K562 (cell line): ENCODE measurements around the gene PFN3. TPM values are rescaled to one million over a fixed set of nuclear protein-coding genes. Genes with fewer than 3 reads are reported as not detected.

ENCODE experiments used
- KLF10 ChIP-seq: fragments of 250-450 bp; sonication (Bioruptor Pico); IDR thresholded peaks from 2 replicates; pipeline ENCODE4 v1.6.1; 2021; ENCODE audit warnings: matching md5 sums
- NEUROD1 ChIP-seq: fragments of 150-350 bp; IDR thresholded peaks from 2 replicates; pipeline ENCODE4 v1.6.1; 2014; ENCODE audit warnings: borderline replicate concordance, low read length, low read depth; ENCODE audit not compliant: partially characterized antibody
- NFIX ChIP-seq: fragments of 250-450 bp; sonication (Bioruptor Pico); IDR thresholded peaks from 2 replicates; pipeline ENCODE4 v1.4.0; 2020; ENCODE audit warnings: low read depth, mild to moderate bottlenecking, moderate library complexity
- RBM34 ChIP-seq: fragments of 200-400 bp; formaldehyde crosslinking; IDR thresholded peaks from 2 replicates; pipeline ENCODE4 v1.6.1; 2018; ENCODE audit warnings: low read length, borderline replicate concordance; ENCODE audit not compliant: insufficient read depth
- SLC30A9 ChIP-seq: fragments of 250-450 bp; sonication (Bioruptor Pico); IDR thresholded peaks from 2 replicates; pipeline ENCODE4 v1.8.0; 2022; ENCODE audit warnings: mild to moderate bottlenecking, moderate library complexity
- SMAD4 ChIP-seq: fragments of 250-450 bp; sonication (Bioruptor Pico); conservative IDR thresholded peaks from 2 replicates; pipeline ENCODE4 v1.8.0; 2021; ENCODE audit warnings: inconsistent platforms, mild to moderate bottlenecking, moderate library complexity
- ZNF197 ChIP-seq: fragments of 200-800 bp; sonication (Bioruptor generic); IDR thresholded peaks from 2 replicates; pipeline ENCODE4 v1.6.1; 2016; ENCODE audit warnings: low read depth, missing genetic modification characterization, missing compliant biosample characterization
- ZNF239 ChIP-seq: fragments of 250-450 bp; sonication (Bioruptor Pico); IDR thresholded peaks from 2 replicates; pipeline ENCODE4 v1.4.0; 2020; ENCODE audit warnings: mild to moderate bottlenecking
- ZNF263 ChIP-seq: sonication (generic); formaldehyde crosslinking; IDR thresholded peaks from 2 replicates; pipeline ENCODE4 v1.8.0; 2022; ENCODE audit warnings: mild to moderate bottlenecking, missing genetic modification reagents, borderline replicate concordance
- ZNF274 ChIP-seq: IDR thresholded peaks from 2 replicates; pipeline ENCODE4 v1.6.1; 2011; ENCODE audit warnings: low read depth, mild to moderate bottlenecking, low read length, moderate library complexity, borderline replicate concordance
- ZNF79 ChIP-seq: fragments of 250-450 bp; sonication (Bioruptor Pico); IDR thresholded peaks from 2 replicates; pipeline ENCODE4 v1.4.0; 2020; ENCODE audit warnings: low read depth, mild to moderate bottlenecking, moderate library complexity
- ZSCAN29 ChIP-seq: fragments of 450-650 bp; IDR thresholded peaks from 2 replicates; pipeline ENCODE4 v1.6.1; 2017
- polyA plus RNA-seq, 8 experiments: library from polyadenylated mRNA; depleted of rRNA in 4 of 8; stranded (reverse) in 5 of 8; unstranded in 3 of 8; fragments of >200 nt; fragmentation: Nextera tagmentation in 2 of 8; fragmentation: Illumina TruSeq in 1 of 8; extraction: Ambion mirVana in 2 of 8; extraction: Trizol in 1 of 8; gene quantifications; 2 replicates each; pipeline versions ENCODE4 v1.2.1 to v1.2.3, GENCODE V29; 2011 to 2014; ENCODE audit warnings: inconsistent platforms in 1 of 8, missing spikeins in 1 of 8
- total RNA-seq, 7 experiments: library from RNA; depleted of rRNA in 6 of 7; stranded (reverse); fragments of >200 nt in 6 of 7; fragmentation: Illumina TruSeq in 2 of 7; extraction: Trizol in 2 of 7; gene quantifications; 2 replicates each; pipeline versions ENCODE4 v1.2.1 to v1.2.3, GENCODE V29; 2011 to 2021; ENCODE audit warnings: low replicate concordance in 1 of 7
- TF ChIP-seq, protein P1 (sequence below): fragments of 450-650 bp; IDR thresholded peaks from 2 replicates; pipeline ENCODE4 v1.6.1; 2016; ENCODE audit warnings: low read depth
- TF ChIP-seq, protein P2 (sequence below), 2 experiments: fragments of 450-650 bp in 1 of 2; sonication (generic) in 1 of 2; formaldehyde crosslinking in 1 of 2; IDR thresholded peaks in 1 of 2; conservative IDR thresholded peaks in 1 of 2; 2 replicates each; pipeline versions ENCODE4 v1.6.1 to v1.8.1; 2016 to 2023; ENCODE audit warnings: mild to moderate bottlenecking in 2 of 2, moderate library complexity in 2 of 2, inconsistent platforms in 1 of 2, missing genetic modification reagents in 1 of 2

The PFN3 gene
- total and polyA plus RNA-seq, 9 of the 15 experiments (the other 6 are each of a cell fraction or from before 2014, with no cell fraction given): not detected

DNA sequence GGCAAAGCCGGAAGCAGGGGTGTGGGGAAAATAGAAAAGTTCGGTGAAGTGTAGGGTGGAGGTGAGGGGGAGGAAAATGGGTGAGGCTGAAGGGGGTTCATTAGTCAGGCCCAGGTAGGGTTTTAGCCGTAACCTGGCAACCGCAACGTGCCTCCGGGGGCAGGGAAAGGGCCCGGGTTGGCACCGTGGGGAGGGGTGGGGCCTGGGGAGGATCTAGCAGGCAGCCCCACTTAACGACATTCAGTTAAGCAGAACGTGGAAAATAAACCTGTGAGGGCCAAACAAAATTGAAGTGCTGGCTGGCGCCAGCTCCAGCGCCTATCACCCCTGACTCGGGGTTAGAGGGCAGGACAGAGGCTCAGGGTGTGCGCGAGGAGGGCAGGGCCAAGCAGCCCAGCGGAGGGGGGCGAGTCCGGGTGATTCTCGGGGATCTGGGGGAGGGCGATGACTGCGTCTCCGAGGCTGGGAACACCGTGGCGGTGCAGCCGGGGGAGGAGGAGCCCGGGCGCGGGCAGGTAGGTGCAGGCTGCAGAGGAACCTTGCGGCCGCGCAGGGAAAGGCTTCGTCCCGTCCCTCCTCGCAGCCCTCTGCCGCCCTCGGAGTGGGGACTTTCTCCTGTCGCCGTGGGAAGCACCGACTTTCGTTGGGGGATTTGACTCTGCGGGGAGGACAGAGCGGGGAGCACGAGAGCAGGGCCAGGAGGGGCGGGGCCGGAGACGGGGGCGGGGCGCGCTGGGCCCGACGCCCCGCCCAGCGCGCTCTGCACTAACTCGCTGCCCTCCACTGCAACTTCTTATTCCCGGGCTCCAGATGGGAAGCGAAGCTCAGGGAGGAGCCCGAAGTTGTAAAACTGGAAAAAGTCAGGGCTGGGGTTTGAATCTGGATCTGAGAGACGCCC lies 37.6 kb downstream of the PFN3 start (continued):
- TF ChIP-seq, protein P1, sequence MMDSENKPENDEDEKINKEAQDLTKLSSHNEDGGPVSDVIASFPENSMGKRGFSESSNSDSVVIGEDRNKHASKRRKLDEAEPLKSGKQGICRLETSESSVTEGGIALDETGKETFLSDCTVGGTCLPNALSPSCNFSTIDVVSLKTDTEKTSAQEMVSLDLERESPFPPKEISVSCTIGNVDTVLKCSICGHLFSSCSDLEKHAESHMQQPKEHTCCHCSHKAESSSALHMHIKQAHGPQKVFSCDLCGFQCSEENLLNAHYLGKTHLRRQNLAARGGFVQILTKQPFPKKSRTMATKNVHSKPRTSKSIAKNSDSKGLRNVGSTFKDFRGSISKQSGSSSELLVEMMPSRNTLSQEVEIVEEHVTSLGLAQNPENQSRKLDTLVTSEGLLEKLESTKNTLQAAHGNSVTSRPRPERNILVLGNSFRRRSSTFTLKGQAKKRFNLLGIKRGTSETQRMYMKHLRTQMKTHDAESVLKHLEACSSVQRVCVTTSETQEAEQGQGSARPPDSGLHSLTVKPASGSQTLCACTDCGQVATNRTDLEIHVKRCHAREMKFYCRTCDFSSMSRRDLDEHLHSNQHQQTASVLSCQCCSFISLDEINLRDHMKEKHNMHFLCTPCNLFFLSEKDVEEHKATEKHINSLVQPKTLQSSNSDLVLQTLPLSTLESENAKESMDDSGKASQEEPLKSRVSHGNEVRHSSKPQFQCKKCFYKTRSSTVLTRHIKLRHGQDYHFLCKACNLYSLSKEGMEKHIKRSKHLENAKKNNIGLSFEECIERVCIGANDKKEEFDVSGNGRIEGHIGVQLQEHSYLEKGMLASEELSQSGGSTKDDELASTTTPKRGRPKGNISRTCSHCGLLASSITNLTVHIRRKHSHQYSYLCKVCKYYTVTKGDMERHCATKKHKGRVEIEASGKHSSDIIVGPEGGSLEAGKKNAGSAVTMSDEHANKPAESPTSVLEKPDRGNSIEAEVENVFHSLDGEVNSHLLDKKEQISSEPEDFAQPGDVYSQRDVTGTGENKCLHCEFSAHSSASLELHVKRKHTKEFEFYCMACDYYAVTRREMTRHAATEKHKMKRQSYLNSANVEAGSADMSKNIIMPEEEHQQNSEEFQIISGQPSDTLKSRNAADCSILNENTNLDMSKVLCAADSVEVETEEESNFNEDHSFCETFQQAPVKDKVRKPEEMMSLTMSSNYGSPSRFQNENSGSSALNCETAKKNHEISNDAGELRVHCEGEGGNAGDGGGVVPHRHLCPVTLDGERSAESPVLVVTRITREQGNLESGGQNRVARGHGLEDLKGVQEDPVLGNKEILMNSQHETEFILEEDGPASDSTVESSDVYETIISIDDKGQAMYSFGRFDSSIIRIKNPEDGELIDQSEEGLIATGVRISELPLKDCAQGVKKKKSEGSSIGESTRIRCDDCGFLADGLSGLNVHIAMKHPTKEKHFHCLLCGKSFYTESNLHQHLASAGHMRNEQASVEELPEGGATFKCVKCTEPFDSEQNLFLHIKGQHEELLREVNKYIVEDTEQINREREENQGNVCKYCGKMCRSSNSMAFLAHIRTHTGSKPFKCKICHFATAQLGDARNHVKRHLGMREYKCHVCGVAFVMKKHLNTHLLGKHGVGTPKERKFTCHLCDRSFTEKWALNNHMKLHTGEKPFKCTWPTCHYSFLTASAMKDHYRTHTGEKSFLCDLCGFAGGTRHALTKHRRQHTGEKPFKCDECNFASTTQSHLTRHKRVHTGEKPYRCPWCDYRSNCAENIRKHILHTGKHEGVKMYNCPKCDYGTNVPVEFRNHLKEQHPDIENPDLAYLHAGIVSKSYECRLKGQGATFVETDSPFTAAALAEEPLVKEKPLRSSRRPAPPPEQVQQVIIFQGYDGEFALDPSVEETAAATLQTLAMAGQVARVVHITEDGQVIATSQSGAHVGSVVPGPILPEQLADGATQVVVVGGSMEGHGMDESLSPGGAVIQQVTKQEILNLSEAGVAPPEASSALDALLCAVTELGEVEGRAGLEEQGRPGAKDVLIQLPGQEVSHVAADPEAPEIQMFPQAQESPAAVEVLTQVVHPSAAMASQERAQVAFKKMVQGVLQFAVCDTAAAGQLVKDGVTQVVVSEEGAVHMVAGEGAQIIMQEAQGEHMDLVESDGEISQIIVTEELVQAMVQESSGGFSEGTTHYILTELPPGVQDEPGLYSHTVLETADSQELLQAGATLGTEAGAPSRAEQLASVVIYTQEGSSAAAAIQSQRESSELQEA: no peak
- TF ChIP-seq ZNF263 (CRISPR knock-in tag) (peak; percentile 99), NFIX (CRISPR knock-in tag) (no peak), RBM34 (no peak), KLF10 (CRISPR knock-in tag) (no peak), SLC30A9 (CRISPR knock-in tag) (no peak), ZNF274 (no peak), ZNF79 (CRISPR knock-in tag) (no peak), ZNF197 (CRISPR knock-in tag) (no peak), NEUROD1 (no peak), SMAD4 (CRISPR knock-in tag) (0 out of 2 replicates have a peak, but pooled peaks have one; percentile 22), ZNF239 (CRISPR knock-in tag) (no peak), ZSCAN29 (no peak)
- TF ChIP-seq, protein P2, sequence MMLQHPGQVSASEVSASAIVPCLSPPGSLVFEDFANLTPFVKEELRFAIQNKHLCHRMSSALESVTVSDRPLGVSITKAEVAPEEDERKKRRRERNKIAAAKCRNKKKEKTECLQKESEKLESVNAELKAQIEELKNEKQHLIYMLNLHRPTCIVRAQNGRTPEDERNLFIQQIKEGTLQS (IDR thresholded peaks at IDR 0.05): peak; percentile 10; the same call in 1 of the 2 replicates
- TF ChIP-seq, protein P2 (CRISPR knock-in tag; conservative IDR thresholded peaks at IDR 0.05): no peak
